HPDE6-E6E7 (cell line): ENCODE data around the gene CARD6.
"Not testable (repeated sequence)": the region's sequence is repeated elsewhere in the genome, so short reads cannot be mapped to it uniquely, and the experiment has no call there.

ENCODE experiments used
- DNase-seq: peaks from one replicate; pipeline ENCODE4 v3.0.0; 2011; ENCODE audit warnings: missing footprints; ENCODE audit errors: extremely low spot score

The CARD6 gene

GRCh38 chr5:40828690-40829661 is 12.2 kb upstream of the CARD6 start:
- no peak for DNase-seq

- DNase-seq, result no peak
These were observed 11.2 kb upstream of the CARD6 start for GRCh38 chr5:40829748-40830533.

GRCh38 chr5:40831346-40832210 is 9.6 kb upstream of the CARD6 start:
- no peak for DNase-seq

GRCh38 chr5:40832345-40832744 is 8.8 kb upstream of the CARD6 start:
- no peak for DNase-seq

GRCh38 chr5:40833712-40834229 is 7.4 kb upstream of the CARD6 start:
- DNase-seq, result no peak

GRCh38 chr5:40834391-40834848 is 6.7 kb upstream of the CARD6 start:
- no peak for DNase-seq

- peak; percentile 97 for DNase-seq
These were observed 6.0 kb upstream of the CARD6 start, which contains the start of gene RPL37 for GRCh38 chr5:40834849-40835787. TSS of gene RPL37 (minus strand) at chr5:40835222. CDS start at chr5:40835185, 37 bp downstream.

GRCh38 chr5:40838086-40838485 is 3.1 kb upstream of the CARD6 start:
- DNase-seq, result no peak

GRCh38 chr5:40842351-40842750 is 1.2 kb downstream of the CARD6 start:
- peak; percentile 60 for DNase-seq

- no peak for DNase-seq
These were observed 3.4 kb downstream of the CARD6 start for GRCh38 chr5:40844565-40844964.

GRCh38 chr5:40846371-40846770 is 5.2 kb downstream of the CARD6 start:
- no peak for DNase-seq

- no peak for DNase-seq
These were observed 6.4 kb downstream of the CARD6 start for GRCh38 chr5:40847525-40847924.

- DNase-seq, result no peak
These were observed 12.5 kb downstream of the CARD6 start for GRCh38 chr5:40853632-40854192.

- no peak for DNase-seq
These were observed 19.5 kb downstream of the CARD6 start for GRCh38 chr5:40860711-40861110.

- DNase-seq, result not testable (repeated sequence)
These were observed 23.8 kb downstream of the CARD6 start for GRCh38 chr5:40865004-40865403.

GRCh38 chr5:40866844-40867243 is 25.7 kb downstream of the CARD6 start:
- no peak for DNase-seq

- DNase-seq, result no peak
These were observed 28.2 kb downstream of the CARD6 start for GRCh38 chr5:40869384-40869783.

GRCh38 chr5:40871177-40871576 is 30.0 kb downstream of the CARD6 start:
- no peak for DNase-seq

GRCh38 chr5:40872253-40872652 is 31.1 kb downstream of the CARD6 start:
- not testable (repeated sequence) for DNase-seq
